SH-SY5Y (cell line): ENCODE results near the gene LRFN2.

Source experiments
- GATA2 ChIP-seq: IDR thresholded peaks from 2 replicates; pipeline ENCODE4 v1.6.1; 2011; ENCODE audit warnings: mild to moderate bottlenecking, low read depth, low read length
- GATA3 ChIP-seq: IDR thresholded peaks from 2 replicates; pipeline ENCODE4 v1.6.1; 2011; ENCODE audit warnings: low read depth, mild to moderate bottlenecking, low read length, moderate library complexity

DNA sequence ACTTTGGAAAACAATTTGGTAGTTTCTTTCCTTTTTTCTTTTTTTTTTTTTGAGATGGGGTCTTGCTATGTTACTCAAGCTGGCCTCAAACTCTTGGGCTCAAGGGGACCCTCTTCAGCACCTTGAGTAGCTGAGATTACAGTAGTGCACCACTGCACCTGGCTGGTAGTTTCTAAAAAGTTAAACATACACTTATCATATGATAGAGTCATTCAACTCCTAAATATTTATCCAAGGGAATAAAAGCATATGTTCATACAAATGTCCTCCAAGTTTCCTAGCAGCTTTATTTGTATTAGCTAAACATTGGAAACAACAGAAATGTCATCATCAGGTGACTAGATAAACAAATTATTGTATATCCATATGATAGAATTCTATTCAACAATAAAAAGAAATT, 213.9 kb downstream of the LRFN2 start:
- TF ChIP-seq GATA3 (no peak), GATA2 (no peak)
